ENCODE data around the gene NPBWR2.

DNA sequence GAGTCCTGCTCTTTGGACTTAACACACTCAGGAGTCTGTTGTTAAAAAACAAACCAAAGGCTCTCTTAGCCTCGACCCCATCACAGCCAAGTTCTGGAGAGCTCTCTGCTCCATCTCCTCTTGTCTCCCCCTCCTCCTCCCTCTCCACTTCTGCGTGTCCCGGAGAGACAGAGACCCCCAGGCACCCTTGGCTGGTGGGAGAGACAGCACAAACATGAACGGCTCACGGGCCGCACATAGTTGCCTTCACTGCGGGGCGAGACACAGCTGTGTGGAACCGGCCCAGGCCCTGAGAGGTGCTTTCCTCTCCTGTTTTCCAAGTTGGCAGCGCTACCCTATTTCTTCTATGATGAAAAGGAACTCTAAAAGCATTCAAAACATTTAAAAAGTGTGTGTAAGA, 33.6 kb upstream of the NPBWR2 start:
- no peak for TF ChIP-seq POLR2A (IDR thresholded peaks at IDR 0.05)
- TF ChIP-seq, protein P1, sequence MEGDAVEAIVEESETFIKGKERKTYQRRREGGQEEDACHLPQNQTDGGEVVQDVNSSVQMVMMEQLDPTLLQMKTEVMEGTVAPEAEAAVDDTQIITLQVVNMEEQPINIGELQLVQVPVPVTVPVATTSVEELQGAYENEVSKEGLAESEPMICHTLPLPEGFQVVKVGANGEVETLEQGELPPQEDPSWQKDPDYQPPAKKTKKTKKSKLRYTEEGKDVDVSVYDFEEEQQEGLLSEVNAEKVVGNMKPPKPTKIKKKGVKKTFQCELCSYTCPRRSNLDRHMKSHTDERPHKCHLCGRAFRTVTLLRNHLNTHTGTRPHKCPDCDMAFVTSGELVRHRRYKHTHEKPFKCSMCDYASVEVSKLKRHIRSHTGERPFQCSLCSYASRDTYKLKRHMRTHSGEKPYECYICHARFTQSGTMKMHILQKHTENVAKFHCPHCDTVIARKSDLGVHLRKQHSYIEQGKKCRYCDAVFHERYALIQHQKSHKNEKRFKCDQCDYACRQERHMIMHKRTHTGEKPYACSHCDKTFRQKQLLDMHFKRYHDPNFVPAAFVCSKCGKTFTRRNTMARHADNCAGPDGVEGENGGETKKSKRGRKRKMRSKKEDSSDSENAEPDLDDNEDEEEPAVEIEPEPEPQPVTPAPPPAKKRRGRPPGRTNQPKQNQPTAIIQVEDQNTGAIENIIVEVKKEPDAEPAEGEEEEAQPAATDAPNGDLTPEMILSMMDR (IDR thresholded peaks at IDR 0.05), result no peak
- TF ChIP-seq EP300 (IDR thresholded peaks at IDR 0.05), result no peak
